Measurements from ENCODE around the gene TSACC. TPM values are rescaled to one million over a fixed set of nuclear protein-coding genes. Genes with fewer than 3 reads are reported as not detected.

TSACC gene
- total RNA-seq, 3 donors from 2014 or later (not counting 1 experiment from before 2014, with no cell fraction given), result not detected

- ATAC-seq (no peak), DNase-seq (no peak)
- Histone ChIP-seq H3K36me3 (ENCODE audit: control insufficient read depth, insufficient read depth, low read length) (no peaks in the 10 kb centered on the region), H3K4me1 (ENCODE audit: control insufficient read depth, insufficient read depth, low read length) (peaks cover 10% of the 10 kb centered on the region), H3K27me3 (ENCODE audit: control insufficient read depth, insufficient read depth, low read length) (peaks cover 10% of the 10 kb centered on the region), H3K9me3 (ENCODE audit: control insufficient read depth, insufficient read depth, low read length) (no peaks in the 10 kb centered on the region), H3K4me3 (ENCODE audit: low read length) (no peak overlapping the region), H3K27ac (ENCODE audit: low read length) (no peak overlapping the region)
- no peak overlapping the region for H3K27ac Mint-ChIP-seq
- no peak for TF ChIP-seq CTCF (IDR thresholded peaks at IDR 0.05)
- H3K9me3 Mint-ChIP-seq, result no peaks in the 10 kb centered on the region
- WGBS (ENCODE audit: insufficient coverage), result 51% methylated on average over 7 of the region's 7 CpGs
- no peaks in the 10 kb centered on the region for H3K36me3 Mint-ChIP-seq
- H3K4me3 Mint-ChIP-seq, result no peak overlapping the region
- H3K27me3 Mint-ChIP-seq (ENCODE audit: low read depth in 2 of 2), result peaks cover 32 to 34% of the 10 kb centered on the region in 2 donors
- intact Hi-C loops (cut with micrococcal nuclease), result no loop called here
- peaks cover 0 to 5% of the 10 kb centered on the region in 2 donors for H3K4me1 Mint-ChIP-seq
Observed at GRCh38 chr1:156371553-156372264, 33.4 kb downstream of the TSACC start.

DNA sequence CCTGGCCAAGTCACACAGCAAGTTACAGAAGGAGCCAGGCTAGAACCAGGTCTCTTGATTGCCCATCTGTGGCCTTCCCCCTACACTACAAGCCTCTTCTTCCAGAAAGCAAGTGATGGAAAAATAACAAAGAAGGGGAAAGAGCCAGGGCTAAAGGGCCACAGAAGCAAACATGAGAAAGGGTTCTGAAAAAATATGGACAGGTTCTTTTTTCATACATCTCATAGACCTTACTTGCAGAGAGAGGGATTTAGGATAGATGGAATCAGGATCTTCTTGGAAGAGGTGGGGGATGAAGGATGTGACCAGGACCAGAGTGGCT is 33.9 kb downstream of the TSACC start:
- ATAC-seq (no peak), DNase-seq (no peak)
- H3K4me1 ChIP-seq (ENCODE audit: control insufficient read depth, insufficient read depth, low read length), result peaks cover 10% of the 10 kb centered on the region
- TF ChIP-seq CTCF (IDR thresholded peaks at IDR 0.05), result no peak
- Mint-ChIP-seq H3K4me3 (no peak overlapping the region), H3K36me3 (no peaks in the 10 kb centered on the region), H3K27ac (no peak overlapping the region), H3K27me3 (ENCODE audit: low read depth in 2 of 2) (peaks cover 30 to 33% of the 10 kb centered on the region in 2 donors), H3K4me1 (peaks cover 0 to 5% of the 10 kb centered on the region in 2 donors), H3K9me3 (no peaks in the 10 kb centered on the region)
- H3K9me3 ChIP-seq (ENCODE audit: control insufficient read depth, insufficient read depth, low read length), result no peaks in the 10 kb centered on the region
- H3K36me3 ChIP-seq (ENCODE audit: control insufficient read depth, insufficient read depth, low read length), result no peaks in the 10 kb centered on the region
- no peak overlapping the region for H3K27ac ChIP-seq (ENCODE audit: low read length)
- no peak overlapping the region for H3K4me3 ChIP-seq (ENCODE audit: low read length)
- H3K27me3 ChIP-seq (ENCODE audit: control insufficient read depth, insufficient read depth, low read length), result peaks cover 10% of the 10 kb centered on the region
- intact Hi-C loops (cut with micrococcal nuclease), result no loop called here

DNA sequence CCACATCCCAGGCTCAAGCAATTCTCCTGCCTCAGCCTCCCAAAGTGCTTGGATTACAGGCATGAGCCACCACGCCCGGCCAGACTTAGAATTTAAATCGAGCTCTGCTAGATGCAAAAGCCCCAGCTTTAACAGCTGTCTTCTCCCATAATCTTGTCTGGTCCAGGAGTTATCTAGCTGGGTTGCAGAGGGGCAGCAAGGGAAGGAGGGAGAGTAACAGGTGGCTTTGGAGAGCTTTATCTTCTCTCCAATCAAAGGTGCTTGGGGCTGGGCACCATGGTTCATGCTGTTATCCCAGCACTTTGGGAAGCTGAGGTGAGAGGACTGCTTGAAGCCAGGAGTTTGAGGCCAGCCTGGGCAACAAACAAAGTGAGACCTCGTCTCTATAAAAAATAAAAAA is 34.5 kb downstream of the TSACC start:
- Mint-ChIP-seq H3K27me3 (ENCODE audit: low read depth in 2 of 2) (peaks cover 26% of the 10 kb centered on the region in 2 donors), H3K27ac (no peak overlapping the region), H3K4me3 (no peak overlapping the region), H3K9me3 (no peaks in the 10 kb centered on the region), H3K4me1 (peaks cover 0 to 5% of the 10 kb centered on the region in 2 donors), H3K36me3 (no peaks in the 10 kb centered on the region)
- Histone ChIP-seq H3K36me3 (ENCODE audit: control insufficient read depth, insufficient read depth, low read length) (no peaks in the 10 kb centered on the region), H3K27me3 (ENCODE audit: control insufficient read depth, insufficient read depth, low read length) (peaks cover 10% of the 10 kb centered on the region), H3K27ac (ENCODE audit: low read length) (no peak overlapping the region), H3K9me3 (ENCODE audit: control insufficient read depth, insufficient read depth, low read length) (no peaks in the 10 kb centered on the region), H3K4me3 (ENCODE audit: low read length) (no peak overlapping the region), H3K4me1 (ENCODE audit: control insufficient read depth, insufficient read depth, low read length) (peaks cover 10% of the 10 kb centered on the region)
- no peak for ATAC-seq
- no peak for DNase-seq
- intact Hi-C loops (cut with micrococcal nuclease), result no loop called here
- WGBS (ENCODE audit: insufficient coverage), result 69% methylated on average over 4 of the region's 4 CpGs
- TF ChIP-seq CTCF (IDR thresholded peaks at IDR 0.05), result no peak

GRCh38 chr1:156373546-156373945 is 35.2 kb downstream of the TSACC start:
- H3K27me3 ChIP-seq (ENCODE audit: control insufficient read depth, insufficient read depth, low read length), result peaks cover 10% of the 10 kb centered on the region
- no peak for TF ChIP-seq CTCF (IDR thresholded peaks at IDR 0.05)
- no peak for ATAC-seq
- Mint-ChIP-seq H3K27me3 (ENCODE audit: low read depth in 2 of 2) (peaks cover 21 to 24% of the 10 kb centered on the region in 2 donors), H3K9me3 (no peaks in the 10 kb centered on the region), H3K27ac (no peak overlapping the region), H3K4me3 (no peak overlapping the region), H3K36me3 (no peaks in the 10 kb centered on the region), H3K4me1 (peaks cover 0 to 5% of the 10 kb centered on the region in 2 donors)
- DNase-seq, result no peak
- H3K4me1 ChIP-seq (ENCODE audit: control insufficient read depth, insufficient read depth, low read length), result peaks cover 10% of the 10 kb centered on the region
- no peak overlapping the region for H3K27ac ChIP-seq (ENCODE audit: low read length)
- intact Hi-C loops (cut with micrococcal nuclease), result no loop called here
- no peaks in the 10 kb centered on the region for H3K36me3 ChIP-seq (ENCODE audit: control insufficient read depth, insufficient read depth, low read length)
- H3K9me3 ChIP-seq (ENCODE audit: control insufficient read depth, insufficient read depth, low read length), result no peaks in the 10 kb centered on the region
- no peak overlapping the region for H3K4me3 ChIP-seq (ENCODE audit: low read length)

Data from natural killer cell (primary cell).